HG03060 (cell line): ENCODE measurements around the gene PADI3.

Experiments used
- ATAC-seq: cut with Tn5 transposase; IDR thresholded peaks from one replicate; pipeline ENCODE4 v1.9.1; 2021; ENCODE audit warnings: low read depth, moderate number of reproducible peaks; ENCODE audit not compliant: unreplicated experiment

PADI3 gene, protein sequence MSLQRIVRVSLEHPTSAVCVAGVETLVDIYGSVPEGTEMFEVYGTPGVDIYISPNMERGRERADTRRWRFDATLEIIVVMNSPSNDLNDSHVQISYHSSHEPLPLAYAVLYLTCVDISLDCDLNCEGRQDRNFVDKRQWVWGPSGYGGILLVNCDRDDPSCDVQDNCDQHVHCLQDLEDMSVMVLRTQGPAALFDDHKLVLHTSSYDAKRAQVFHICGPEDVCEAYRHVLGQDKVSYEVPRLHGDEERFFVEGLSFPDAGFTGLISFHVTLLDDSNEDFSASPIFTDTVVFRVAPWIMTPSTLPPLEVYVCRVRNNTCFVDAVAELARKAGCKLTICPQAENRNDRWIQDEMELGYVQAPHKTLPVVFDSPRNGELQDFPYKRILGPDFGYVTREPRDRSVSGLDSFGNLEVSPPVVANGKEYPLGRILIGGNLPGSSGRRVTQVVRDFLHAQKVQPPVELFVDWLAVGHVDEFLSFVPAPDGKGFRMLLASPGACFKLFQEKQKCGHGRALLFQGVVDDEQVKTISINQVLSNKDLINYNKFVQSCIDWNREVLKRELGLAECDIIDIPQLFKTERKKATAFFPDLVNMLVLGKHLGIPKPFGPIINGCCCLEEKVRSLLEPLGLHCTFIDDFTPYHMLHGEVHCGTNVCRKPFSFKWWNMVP

DNA sequence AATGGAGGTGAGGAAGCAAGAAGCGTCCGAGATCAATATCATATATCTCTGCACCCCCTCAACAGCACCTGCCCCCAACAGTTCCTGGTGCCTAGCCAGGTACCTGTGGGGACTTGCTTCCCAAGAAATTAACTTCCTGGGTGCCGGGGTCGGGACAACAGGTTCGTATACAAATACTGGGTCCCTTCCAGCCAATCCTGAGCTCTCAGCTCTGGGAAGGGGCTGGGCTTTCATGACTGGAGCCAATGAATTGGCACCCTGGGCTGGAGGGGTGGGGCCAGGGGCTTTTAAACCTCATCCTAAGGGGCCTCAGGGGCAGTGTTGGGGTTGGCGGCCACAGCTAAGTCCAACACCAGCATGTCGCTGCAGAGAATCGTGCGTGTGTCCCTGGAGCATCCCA, at the start of gene PADI3:
Gene PADI3, plus strand, starts transcription at position 318 of the 400 bp plus-strand sequence. Its CDS starts 40 bp downstream, at position 358.
- ATAC-seq, result no peak

DNA sequence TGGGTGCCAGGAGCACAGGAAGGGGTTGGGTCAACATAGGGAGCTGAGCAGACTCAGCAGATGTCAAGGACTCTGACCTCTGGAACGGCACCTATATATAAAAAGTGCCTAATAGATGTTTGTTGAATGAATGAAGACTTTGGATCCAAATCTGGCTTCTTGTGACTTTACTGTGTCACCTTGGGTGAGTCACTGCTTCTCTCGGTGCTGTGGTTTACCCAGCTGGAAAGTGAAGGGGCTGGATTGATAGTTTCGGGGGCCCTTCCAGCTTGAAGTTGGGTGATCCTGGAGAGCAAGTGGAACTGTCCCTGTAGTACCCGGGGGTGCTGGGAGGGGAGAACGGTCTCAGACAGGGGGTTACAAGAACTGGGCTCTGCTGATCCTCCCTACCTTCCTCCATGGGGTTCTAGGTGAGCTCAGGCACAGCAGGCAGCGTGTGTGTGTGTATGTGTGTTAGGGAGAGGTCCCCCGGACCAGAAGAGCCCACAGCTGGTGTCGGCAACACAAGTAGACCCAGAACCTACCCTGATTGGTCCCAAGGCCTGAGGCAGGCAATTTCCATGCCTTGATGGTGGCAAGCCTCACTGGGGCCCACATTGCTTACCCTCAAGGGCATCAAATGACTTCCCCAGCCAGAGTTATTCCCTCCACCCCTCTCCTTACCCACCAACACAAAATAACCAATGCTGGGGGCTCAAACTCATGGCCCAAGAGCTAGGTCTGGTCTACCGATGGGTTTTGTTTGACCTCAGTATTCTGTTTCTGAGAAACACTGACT, 49.4 kb upstream of the PADI3 start:
- ATAC-seq, result no peak

DNA sequence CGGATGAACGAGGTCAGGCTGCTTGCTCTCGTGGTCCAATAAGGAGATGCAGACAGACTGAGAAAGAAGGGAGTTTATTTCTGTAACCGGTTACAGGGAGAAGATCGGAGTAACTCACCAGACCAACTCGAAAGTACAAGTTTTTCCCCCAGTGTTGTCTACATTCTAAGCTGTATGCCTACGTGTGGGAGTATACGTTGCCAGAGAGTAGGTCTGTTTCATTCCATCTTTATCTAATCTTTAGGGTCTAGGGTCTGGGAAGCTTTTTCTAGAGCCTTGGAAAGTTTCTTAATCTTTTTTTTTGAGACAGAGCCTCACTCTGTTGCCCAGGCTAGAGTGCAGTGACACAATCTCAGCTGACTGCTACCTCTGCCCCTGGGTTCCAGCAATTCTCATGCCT, 48.7 kb upstream of the PADI3 start:
- no peak for ATAC-seq

DNA sequence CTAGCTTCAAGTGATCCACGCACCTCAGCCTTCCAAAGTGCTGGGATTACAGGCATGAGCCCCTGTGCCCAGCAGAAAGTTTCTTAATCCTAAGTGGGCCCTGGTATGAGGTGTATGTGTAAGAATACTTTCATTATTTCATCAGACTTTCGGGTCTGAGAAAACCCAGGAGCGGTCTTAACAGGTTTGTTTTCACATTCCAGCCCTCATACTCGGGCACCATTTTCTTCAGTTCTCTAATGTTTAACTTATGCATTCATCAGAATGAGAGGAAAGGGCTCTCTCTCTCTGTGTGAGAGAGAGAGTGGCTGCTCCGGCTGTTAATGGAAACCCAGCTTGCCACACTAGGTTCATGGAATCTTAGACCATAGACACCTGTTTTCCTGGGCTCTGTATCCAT, 48.1 kb upstream of the PADI3 start:
- no peak for ATAC-seq

DNA sequence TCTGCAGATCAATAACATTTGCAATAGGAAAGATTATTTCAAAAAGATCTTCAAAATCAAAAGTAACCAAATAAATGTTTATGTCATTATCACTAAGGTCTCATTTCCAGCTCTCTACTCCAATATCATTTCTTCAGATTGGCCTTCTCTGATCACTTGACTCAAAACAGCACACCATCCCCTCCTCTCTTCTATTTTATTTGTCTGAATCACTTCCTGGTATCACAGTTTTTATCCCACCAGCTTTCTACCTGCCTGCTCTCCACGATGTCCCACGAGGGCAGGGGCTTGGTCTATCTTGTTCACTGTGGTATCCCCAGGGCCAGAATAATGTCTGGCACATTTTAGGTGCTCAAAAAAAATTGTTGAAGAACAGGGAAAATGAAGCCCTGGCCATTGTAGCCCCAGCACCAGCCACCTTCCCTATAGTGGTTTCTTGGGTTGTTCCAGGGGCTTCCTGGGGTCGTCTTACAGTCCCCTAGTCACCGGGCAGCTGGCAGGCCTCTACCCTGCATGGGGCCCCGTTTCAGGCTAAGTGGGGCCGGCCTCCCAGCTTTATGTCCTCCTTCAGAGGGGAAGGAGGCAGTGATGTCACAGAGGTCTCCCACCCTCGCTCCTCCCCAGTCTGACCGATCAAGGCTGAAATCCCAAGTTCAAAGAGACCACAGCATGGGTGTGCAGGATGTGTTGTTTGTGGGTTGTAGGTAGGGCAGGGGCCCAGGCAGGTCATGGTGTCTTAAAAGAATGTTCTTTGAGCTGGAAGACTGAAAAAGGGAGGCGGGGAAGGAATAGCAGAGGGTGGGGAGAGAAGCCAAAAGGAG, 47.5 kb upstream of the PADI3 start:
- no peak for ATAC-seq

DNA sequence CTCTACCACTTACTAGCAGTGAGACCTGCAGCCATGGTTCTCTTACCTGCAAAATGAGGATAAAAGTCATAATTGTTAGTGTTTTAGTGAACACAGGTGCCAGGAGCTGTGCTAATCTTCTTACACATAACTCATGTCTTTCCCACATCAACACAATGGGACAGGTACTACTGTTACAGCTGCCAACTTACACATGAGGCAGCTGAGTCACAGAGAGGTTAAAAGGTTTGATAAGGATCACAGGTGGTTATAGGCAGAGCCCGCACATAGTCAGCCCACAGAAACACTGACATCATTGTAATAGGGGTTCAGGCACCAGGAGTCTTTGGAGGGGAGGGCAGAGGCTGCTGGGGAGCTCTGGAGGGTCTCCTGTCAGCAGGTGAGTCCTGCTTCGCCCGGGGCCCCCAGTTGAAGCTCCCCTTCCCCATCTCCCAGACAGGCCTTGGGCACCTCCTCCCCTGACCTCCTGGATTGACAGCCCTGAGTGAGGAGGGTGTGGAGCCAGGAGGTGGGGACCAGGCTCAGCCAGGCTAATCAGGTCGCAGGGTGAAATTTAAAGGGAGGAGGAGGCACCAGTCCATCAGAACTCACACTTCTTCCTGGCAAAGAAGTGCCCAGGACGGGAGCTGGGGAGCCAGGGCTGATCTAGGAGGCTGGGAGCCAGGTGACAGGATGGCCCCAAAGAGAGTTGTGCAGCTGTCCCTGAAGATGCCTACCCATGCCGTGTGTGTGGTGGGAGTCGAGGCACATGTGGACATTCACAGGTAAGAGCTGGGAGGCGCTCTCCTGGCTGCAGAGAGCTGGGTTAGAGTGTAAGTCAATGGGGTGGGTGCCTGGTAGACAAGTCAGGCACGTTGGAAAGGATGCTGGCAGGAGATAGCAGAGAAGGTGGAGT, 44.1 kb upstream of the PADI3 start, which contains the start of gene PADI1:
Gene PADI1, plus strand, starts transcription at position 583 of the 895 bp plus-strand sequence. Its CDS starts 90 bp downstream, at position 673.
- ATAC-seq, result no peak

DNA sequence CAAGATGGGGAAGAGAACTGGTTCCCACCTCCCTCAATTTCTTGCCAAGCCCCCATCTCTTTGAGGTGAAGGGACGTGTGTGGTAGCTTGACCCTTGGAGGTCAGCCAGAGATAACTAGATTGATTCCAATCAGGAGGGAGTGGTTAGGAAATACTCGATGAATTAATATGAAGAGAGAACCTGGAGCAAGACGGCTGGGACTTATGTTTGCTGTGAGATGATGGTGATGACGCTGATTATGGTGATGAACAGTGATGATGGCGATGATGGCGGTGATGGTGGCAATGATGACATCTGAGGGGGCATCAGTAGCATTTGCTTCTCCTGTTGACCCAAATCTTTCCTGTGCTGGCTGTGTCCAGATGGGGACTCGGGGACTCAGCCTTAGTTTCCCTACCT, 43.2 kb upstream of the PADI3 start:
- ATAC-seq, result no peak

DNA sequence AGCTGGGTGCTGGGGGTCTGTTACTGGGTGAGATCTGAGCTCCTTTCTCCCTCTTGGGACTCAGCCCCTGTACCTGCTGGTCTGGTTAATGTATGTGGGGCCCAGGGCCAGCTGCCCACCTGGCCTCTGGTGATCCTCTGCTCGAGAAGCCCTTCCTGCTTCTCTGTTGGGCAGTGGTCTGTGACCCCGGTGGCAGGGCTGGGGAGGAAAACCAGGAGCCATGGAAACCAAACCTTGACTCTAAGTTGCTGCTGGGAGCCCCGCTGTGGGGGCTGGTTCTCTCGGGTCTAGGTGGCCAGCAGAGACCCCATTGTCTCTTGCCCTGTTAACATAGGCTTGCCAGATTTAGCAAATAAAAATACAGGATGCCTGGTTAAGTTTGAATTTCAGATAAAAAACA, 42.7 kb upstream of the PADI3 start:
- ATAC-seq, result no peak

DNA sequence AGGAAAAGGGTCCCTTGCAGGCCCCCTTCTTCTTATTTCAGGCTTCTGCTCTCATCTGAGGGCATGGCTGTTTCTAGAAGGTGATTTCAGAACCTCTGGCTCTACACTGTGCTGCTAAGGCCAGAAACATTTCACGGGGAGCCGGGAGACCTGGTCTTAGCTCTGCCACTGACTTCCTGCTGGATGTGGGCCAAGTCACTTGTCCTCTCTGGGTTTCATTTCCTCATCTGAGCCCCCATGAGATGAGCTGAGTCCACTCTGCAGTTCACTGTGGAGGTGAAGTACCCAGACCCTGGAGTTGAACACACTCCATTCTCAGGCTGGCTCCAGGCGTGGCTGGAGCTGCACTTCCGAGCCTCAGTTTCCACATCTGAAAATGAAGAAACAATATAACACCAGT, 41.9 kb upstream of the PADI3 start:
- peak; percentile 48 for ATAC-seq

DNA sequence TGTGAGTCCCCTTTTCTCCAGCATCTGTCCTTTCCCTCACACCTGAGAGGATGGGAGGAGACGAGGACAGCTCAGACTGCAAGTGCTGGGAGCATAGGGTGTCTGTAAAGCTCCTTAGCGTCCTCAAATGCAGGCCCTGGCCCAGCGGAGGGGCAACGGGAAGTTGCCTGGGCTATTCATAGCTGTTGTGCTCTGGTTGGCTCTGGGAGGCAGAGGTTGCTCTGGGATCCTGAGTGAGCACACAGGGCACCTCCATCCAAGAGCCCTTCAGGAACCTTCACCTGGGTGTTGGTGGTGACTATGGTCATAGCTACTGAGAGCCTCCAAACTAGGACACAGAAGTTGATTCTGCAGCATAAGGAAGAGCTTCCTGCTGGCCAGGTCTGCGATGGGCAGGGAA, 41.4 kb upstream of the PADI3 start:
- ATAC-seq, result no peak

DNA sequence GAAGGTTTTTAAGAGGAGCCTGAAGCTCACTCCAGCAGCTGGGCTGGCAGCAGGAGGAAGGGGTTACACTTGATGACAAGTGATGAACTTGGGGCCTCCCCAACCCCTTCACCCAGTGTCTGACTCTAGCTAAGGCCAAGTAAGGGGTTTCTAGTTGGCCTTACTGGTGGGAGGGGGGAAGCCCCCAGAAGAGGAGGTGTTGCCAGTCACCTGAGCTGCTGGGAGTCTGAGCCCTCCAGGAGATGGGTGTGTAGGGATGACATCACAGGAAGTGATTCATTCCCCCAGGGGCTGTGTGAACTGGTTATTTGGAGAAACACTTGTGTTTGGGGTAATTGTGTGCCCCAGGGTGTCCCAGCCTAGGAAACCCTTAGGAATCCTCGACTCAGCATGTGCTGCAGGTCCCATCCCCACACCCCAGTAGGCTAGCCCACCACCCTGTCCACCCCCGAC, 40.9 kb upstream of the PADI3 start:
- peak; percentile 41 for ATAC-seq

DNA sequence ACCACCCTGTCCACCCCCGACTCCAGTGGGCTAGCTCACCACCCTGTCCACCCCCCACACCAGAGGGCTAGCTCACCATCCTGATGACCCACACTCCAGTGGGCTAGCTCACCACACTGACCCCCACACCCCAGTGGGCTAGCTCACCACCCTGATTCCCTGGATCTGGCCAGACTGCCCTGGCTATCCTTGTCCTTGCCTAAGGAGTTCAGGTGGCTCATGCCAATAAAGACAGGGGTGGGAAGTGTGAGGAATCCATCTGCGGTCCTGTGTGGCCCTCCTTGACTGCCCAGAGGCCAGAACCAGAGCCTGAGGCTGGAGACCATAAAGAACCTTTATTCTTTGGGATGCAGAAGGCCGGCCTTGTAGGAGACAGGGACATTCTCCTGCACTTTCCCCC, 40.4 kb upstream of the PADI3 start:
- ATAC-seq, result no peak

DNA sequence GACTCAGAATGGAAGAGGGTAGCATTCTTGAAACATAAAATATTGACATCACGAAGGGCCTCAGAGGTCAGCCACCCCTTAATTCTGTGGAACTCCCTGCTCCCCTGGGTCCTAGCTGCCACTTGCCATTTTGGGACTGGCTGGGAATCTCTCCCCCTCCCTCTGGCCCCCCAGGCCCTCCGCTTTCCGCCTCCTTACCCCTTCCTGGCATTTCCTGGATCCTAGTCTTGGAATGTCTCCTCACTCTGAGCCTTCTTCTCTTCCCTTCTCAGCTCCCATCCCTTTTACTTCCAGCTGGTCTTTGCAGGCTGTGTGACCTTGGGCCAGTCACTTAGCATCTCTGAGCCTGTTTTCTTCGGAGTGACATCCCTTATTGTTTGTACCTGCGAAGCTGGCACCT, 39.5 kb upstream of the PADI3 start:
- no peak for ATAC-seq

DNA sequence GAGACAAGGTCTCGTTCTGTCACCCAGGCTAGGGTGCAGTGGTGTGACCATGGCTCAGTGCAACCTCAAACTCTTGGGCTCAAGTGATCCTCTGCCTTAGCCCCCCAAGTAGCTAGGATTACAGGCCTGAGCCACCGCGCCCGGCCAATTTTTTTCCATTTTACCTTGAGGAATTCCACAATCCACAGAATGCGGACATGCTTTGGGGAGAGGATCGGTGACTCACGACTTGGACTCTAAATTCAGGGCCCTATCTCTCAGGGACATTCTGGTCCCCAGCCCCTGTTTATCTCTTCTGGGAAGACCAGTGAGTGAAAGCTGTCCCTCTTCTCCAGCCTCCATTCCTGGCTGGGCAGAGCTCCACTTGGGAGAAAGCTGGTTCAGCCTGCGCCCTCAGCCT, 38.7 kb upstream of the PADI3 start:
- ATAC-seq, result no peak

DNA sequence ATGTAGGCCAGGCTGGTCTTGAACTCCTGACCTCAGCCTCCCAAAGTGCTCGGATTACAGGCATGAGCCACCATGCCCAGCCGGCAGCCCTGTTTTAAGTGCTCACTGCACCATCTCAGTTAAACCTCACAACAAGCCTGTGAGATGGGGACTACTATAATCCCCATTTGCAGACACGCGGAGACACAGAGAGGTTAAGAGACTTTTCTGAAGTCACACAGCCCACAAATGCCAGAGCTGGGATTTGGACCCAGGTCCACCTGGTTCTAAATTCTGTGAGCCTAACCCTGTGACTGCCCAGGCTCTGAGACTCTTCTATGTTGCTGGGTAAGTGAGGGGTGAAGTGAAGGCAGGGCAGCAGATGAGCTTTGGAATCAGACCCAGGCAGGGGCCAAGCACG, 37.5 kb upstream of the PADI3 start:
- no peak for ATAC-seq

DNA sequence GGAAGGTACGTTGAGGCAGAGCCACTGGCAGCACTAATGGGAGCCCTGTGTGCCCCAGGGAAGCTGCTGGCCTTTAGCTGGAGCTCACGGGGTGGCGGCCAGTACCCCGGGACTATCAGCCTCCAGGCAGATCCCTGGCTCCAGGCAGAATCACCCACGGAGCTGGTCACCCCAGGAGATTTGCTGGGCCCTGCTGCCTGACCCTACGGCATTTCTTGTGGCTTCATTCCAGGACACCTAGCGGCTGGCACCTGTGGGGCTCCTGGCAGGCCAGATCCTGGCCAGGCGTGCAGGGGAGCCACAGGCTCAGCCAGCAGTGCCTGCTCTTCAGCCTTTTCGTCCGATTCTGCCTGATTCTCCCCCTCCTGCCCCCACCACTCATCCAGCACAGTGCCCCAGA, 36.9 kb upstream of the PADI3 start:
- ATAC-seq, result no peak

DNA sequence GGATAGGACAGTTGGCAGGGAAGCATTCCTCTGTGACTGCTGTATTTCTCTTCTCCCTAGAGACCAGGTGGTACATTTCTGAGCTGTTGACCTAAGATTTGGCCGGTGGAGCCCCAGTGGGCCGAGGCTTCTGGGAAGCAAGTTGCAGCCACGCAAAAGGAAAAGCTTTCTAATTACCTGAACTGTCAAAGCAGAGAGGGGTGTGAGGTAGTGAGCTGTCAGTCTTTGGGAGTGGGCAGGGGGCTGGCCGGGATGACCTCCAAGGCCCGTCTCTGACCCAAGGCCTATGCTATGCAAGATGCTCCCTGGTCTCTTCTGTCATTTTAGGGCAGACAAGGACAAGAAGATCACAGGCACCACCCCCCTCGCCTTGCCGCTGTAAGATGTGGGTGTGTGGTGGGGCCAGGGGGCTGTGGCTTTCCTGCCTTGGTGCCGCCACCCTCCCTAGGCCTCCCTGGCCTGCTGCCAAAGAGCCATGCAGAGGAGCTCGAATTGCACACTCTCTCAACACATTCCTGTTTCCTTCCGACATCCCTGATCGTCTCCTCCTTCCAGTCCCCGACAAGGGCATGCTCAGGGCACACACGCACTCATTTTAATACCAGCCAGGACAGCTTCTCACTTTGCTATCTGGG, 36.3 kb upstream of the PADI3 start:
- no peak for ATAC-seq

DNA sequence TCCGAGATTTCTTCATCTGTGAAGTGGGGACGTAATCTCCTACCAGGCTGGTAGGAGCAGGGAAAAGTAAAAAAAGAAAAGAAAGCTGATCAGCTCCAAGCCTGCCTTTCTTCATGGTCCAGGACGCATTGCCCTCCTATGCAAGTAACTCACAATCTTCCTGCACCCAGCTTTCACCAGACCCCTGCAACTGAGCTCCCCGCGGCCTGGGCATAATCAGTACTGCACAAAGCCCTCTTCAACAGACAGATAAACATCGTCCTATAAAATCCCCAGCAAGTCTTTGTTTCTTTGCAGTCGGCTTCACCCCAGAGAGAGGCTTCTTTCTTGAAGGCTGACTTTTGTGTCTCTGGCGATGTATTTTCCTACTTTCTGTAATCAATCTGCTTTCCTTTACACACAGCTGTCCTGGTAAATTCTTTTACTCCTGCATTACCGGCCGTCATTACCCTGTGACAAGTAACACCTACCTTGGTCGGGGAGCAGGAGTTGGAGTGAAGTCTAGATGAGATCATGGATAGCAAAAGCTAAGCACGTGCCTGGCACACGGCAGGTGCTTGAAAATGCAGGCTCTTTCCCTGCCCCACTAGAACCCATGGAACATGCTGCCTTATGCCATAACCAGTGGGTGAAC, 35.6 kb upstream of the PADI3 start:
- ATAC-seq, result no peak
